H9 (cell line): ENCODE data around the gene CDS2. TPM values are rescaled to one million over a fixed set of nuclear protein-coding genes. Genes with fewer than 3 reads are reported as not detected.

Experiments
- DNase-seq: peaks from one replicate; pipeline ENCODE4 v3.0.0-alpha.2; 2017
- H2AFZ ChIP-seq: one replicate; pipeline ENCODE4 v1.6.1; 2013; ENCODE audit warnings: mild to moderate bottlenecking, low read length, control low read depth, moderate library complexity
- H2AK5ac ChIP-seq: 2 replicates; pipeline ENCODE4 v1.6.1; 2013; ENCODE audit warnings: low read length, control low read depth, mixed read lengths; ENCODE audit not compliant: insufficient read length
- H2BK120ac ChIP-seq: one replicate; pipeline ENCODE4 v1.6.1; 2013; ENCODE audit warnings: low read depth, mild to moderate bottlenecking, low read length, control low read depth, inconsistent platforms; ENCODE audit not compliant: poor library complexity, severe bottlenecking
- H2BK12ac ChIP-seq: 2 replicates; pipeline ENCODE4 v1.6.1; 2013; ENCODE audit warnings: low read length, control low read depth, mixed read lengths, low read depth; ENCODE audit not compliant: insufficient read length
- H2BK15ac ChIP-seq: 2 replicates; pipeline ENCODE4 v1.6.1; 2013; ENCODE audit warnings: low read depth, low read length, control low read depth
- H2BK20ac ChIP-seq: one replicate; pipeline ENCODE4 v1.6.1; 2013; ENCODE audit warnings: low read depth, mild to moderate bottlenecking, low read length, control low read depth, inconsistent platforms; ENCODE audit not compliant: poor library complexity, severe bottlenecking
- H2BK5ac ChIP-seq: 2 replicates; pipeline ENCODE4 v1.6.1; 2013; ENCODE audit warnings: low read length, control low read depth, mixed read lengths; ENCODE audit not compliant: insufficient read length
- H3K14ac ChIP-seq: 2 replicates; pipeline ENCODE4 v1.6.1; 2013; ENCODE audit warnings: low read length, control low read depth; ENCODE audit not compliant: insufficient read depth
- H3K18ac ChIP-seq: 2 replicates; pipeline ENCODE4 v1.6.1; 2013; ENCODE audit warnings: low read depth, mild to moderate bottlenecking, mixed read lengths, low read length, control low read depth; ENCODE audit not compliant: insufficient read length
- H3K23ac ChIP-seq: 2 replicates; pipeline ENCODE4 v1.6.1; 2013; ENCODE audit warnings: low read length, control low read depth, mixed read lengths, low read depth; ENCODE audit not compliant: insufficient read length
- H3K23me2 ChIP-seq: 2 replicates; pipeline ENCODE4 v1.6.1; 2013; ENCODE audit warnings: low read depth, mild to moderate bottlenecking, mixed read lengths, low read length, control low read depth; ENCODE audit not compliant: insufficient read length, poor library complexity, severe bottlenecking
- H3K27ac ChIP-seq: 2 replicates; pipeline ENCODE4 v1.5.1; 2013; ENCODE audit warnings: low read length, control low read depth, mixed read lengths, low read depth; ENCODE audit not compliant: insufficient read length
- H3K27me3 ChIP-seq: 2 replicates; pipeline ENCODE4 v1.6.1; 2013; ENCODE audit warnings: low read length, control low read depth, inconsistent platforms; ENCODE audit not compliant: insufficient read depth
- H3K4ac ChIP-seq: 2 replicates; pipeline ENCODE4 v1.6.1; 2013; ENCODE audit warnings: low read depth, mild to moderate bottlenecking, control low read depth, inconsistent platforms, low read length, moderate library complexity
- H3K4me1 ChIP-seq: 2 replicates; pipeline ENCODE4 v1.6.1; 2013; ENCODE audit warnings: low read length, control low read depth, inconsistent platforms; ENCODE audit not compliant: insufficient read depth
- H3K4me2 ChIP-seq: 2 replicates; pipeline ENCODE4 v1.6.1; 2013; ENCODE audit warnings: low read length, control low read depth, mixed read lengths; ENCODE audit not compliant: insufficient read length, insufficient read depth
- H3K56ac ChIP-seq: 2 replicates; pipeline ENCODE4 v1.6.1; 2013; ENCODE audit warnings: low read depth, mild to moderate bottlenecking, mixed read lengths, low read length, control low read depth; ENCODE audit not compliant: insufficient read length
- H3K79me1 ChIP-seq: 2 replicates; pipeline ENCODE4 v1.6.1; 2013; ENCODE audit warnings: low read depth, mild to moderate bottlenecking, moderate library complexity, low read length, control low read depth, inconsistent platforms; ENCODE audit not compliant: insufficient read depth, poor library complexity, severe bottlenecking
- H3K79me2 ChIP-seq: 2 replicates; pipeline ENCODE4 v1.6.1; 2013; ENCODE audit warnings: low read length, control low read depth, inconsistent platforms; ENCODE audit not compliant: insufficient read depth
- H3K9ac ChIP-seq: 2 replicates; pipeline ENCODE4 v1.6.1; 2013; ENCODE audit warnings: low read length, control low read depth, mixed read lengths; ENCODE audit not compliant: insufficient read length; ENCODE audit errors: extremely low read depth
- H3K9me3 ChIP-seq: one replicate; pipeline ENCODE4 v1.6.1; 2013; ENCODE audit warnings: low read depth, low read length, inconsistent platforms; ENCODE audit not compliant: control insufficient read depth
- H3T11ph ChIP-seq: one replicate; pipeline ENCODE4 v1.6.1; 2013; ENCODE audit warnings: mild to moderate bottlenecking, low read length, control low read depth, inconsistent platforms
- H4K20me1 ChIP-seq: one replicate; pipeline ENCODE4 v1.6.1; 2013; ENCODE audit not compliant: control insufficient read depth, insufficient read length, insufficient read depth
- H4K5ac ChIP-seq: 2 replicates; pipeline ENCODE4 v1.6.1; 2013; ENCODE audit warnings: low read depth, mild to moderate bottlenecking, mixed read lengths, low read length, control low read depth; ENCODE audit not compliant: insufficient read length
- H4K8ac ChIP-seq: replicated peaks from 2 replicates; pipeline ENCODE4 v1.6.1; 2013; ENCODE audit warnings: low read length, control low read depth, mixed read lengths, low read depth; ENCODE audit not compliant: insufficient read length
- H4K91ac ChIP-seq: 2 replicates; pipeline ENCODE4 v1.6.1; 2013; ENCODE audit warnings: low read depth, mild to moderate bottlenecking, moderate library complexity, mixed read lengths, low read length, control low read depth; ENCODE audit not compliant: insufficient read length
- H3K27ac Mint-ChIP-seq, 3 experiments: 2 replicates in 2 of 3; 3 replicates in 1 of 3; pipeline ENCODE4 v1.8.0; 2020 to 2021; ENCODE audit warnings: mixed read lengths in 3 of 3, mild to moderate bottlenecking in 1 of 3, moderate library complexity in 1 of 3
- H3K27me3 Mint-ChIP-seq: 2 replicates; pipeline ENCODE4 v1.8.0; 2021; ENCODE audit warnings: low read depth, mild to moderate bottlenecking, moderate library complexity, mixed read lengths
- H3K36me3 Mint-ChIP-seq, 3 experiments: 2 replicates in 2 of 3; 3 replicates in 1 of 3; pipeline ENCODE4 v1.8.0; 2020 to 2021; ENCODE audit warnings: low read depth in 3 of 3, mixed read lengths in 3 of 3; ENCODE audit not compliant: insufficient read depth in 1 of 3
- H3K4me1 Mint-ChIP-seq, 2 experiments: 2 replicates each; pipeline ENCODE4 v1.8.0; 2020; ENCODE audit warnings: mixed read lengths in 2 of 2
- H3K4me3 Mint-ChIP-seq, 2 experiments: 2 replicates in 1 of 2; 3 replicates in 1 of 2; pipeline ENCODE4 v1.8.0; 2020 to 2021; ENCODE audit warnings: mild to moderate bottlenecking in 2 of 2, mixed read lengths in 2 of 2, moderate library complexity in 1 of 2
- H3K9me3 Mint-ChIP-seq, 2 experiments: 2 replicates in 1 of 2; 3 replicates in 1 of 2; pipeline ENCODE4 v1.8.0; 2020; ENCODE audit warnings: mild to moderate bottlenecking in 2 of 2, mixed read lengths in 2 of 2, moderate library complexity in 1 of 2
- CTCF ChIP-seq: fragments of 200-600 bp; sonication (generic); conservative IDR thresholded peaks from 3 replicates; pipeline ENCODE4 v1.8.0; 2021; ENCODE audit warnings: antibody characterized with exemption, mild to moderate bottlenecking
- WGBS: extraction: QIAGEN DNeasy Blood & Tissue Kit; methylation state at CpG from one replicate; pipeline ENCODE4 v1.1.7; 2013; ENCODE audit warnings: missing lambda C conversion rate, low lambda C conversion rate, mixed read lengths; ENCODE audit not compliant: insufficient read length; ENCODE audit errors: extremely low coverage; 5-methylcytosine and 5-hydroxymethylcytosine counted together
- total RNA-seq: library from RNA; stranded (reverse); gene quantifications from 2 replicates; pipeline ENCODE4 v1.2.1, GENCODE V29; 2021

The CDS2 gene
- total RNA-seq, 1 experiment from 2014 or later, result 63.2 TPM

- Histone ChIP-seq H3K27me3 (no peaks in the 10 kb centered on the region), H3K14ac (no peak overlapping the region), H3K9me3 (no peaks in the 10 kb centered on the region), H3K9ac (no peak overlapping the region), H3T11ph (no peak overlapping the region), H3K4me1 (no peaks in the 10 kb centered on the region), H3K23me2 (no peaks in the 10 kb centered on the region), H3K27ac (no peak overlapping the region), H2BK20ac (no peak overlapping the region), H4K91ac (no peak overlapping the region), H3K18ac (no peak overlapping the region), H2BK15ac (no peak overlapping the region), H2AK5ac (no peak overlapping the region), H2BK120ac (no peak overlapping the region), H4K5ac (no peak overlapping the region), H3K4me2 (no peak overlapping the region), H2BK5ac (no peak overlapping the region), H3K79me2 (no peaks in the 10 kb centered on the region), H3K56ac (no peak overlapping the region), H3K4ac (no peak overlapping the region), H2AFZ (no peak overlapping the region), H4K20me1 (no peaks in the 10 kb centered on the region), H4K8ac (no peak overlapping the region), H3K23ac (no peak overlapping the region), H2BK12ac (no peak overlapping the region), H3K79me1 (no peaks in the 10 kb centered on the region)
- WGBS, result no CpG with 5 or more reads among the region's 4 CpGs
- no peak for DNase-seq
- no peak for TF ChIP-seq CTCF
- peaks cover 0 to 3% of the 10 kb centered on the region in 2 experiments; a peak in 1 of 4 replicates for H3K4me1 Mint-ChIP-seq
- H3K27me3 Mint-ChIP-seq, result no peaks in the 10 kb centered on the region
- no peaks in the 10 kb centered on the region for H3K9me3 Mint-ChIP-seq
- peaks cover 4 to 15% (median 14%) of the 10 kb centered on the region in 3 experiments; a peak in 6 of 7 replicates for H3K36me3 Mint-ChIP-seq
- no peak overlapping the region for H3K27ac Mint-ChIP-seq
- no peak overlapping the region for H3K4me3 Mint-ChIP-seq
Observed at GRCh38 chr20:5092765-5093339, 34.0 kb upstream of the CDS2 start.
